ENCODE data around the gene ERBB2.

- TF ChIP-seq EZH2 (IDR thresholded peaks at IDR 0.05; ENCODE audit: insufficient read depth, poor library complexity, severe bottlenecking) (no peak), EZH2phosphoT487 (IDR thresholded peaks at IDR 0.05; ENCODE audit: insufficient read depth, low read depth) (no peak)
Measured at GRCh38 chr17:39729280-39729851, 29.5 kb downstream of the ERBB2 start.

Data from GM23248 (cell line).